HepG2 (cell line): ENCODE data around the gene USP1.

Source experiments
- CEBPZ ChIP-seq: IDR thresholded peaks from 2 replicates; pipeline ENCODE4 v1.6.1; 2012; ENCODE audit warnings: low read length, improper control_type of control experiment
- CTCF ChIP-seq: sonication (generic); formaldehyde crosslinking; IDR thresholded peaks from 2 replicates; pipeline ENCODE4 v1.5.0; 2020; ENCODE audit warnings: mild to moderate bottlenecking, missing genetic modification reagents, moderate library complexity
- EHMT2 ChIP-seq: fragments of 200-600 bp; sonication (generic); IDR thresholded peaks from 2 replicates; pipeline ENCODE4 v1.7.0; 2017; ENCODE audit warnings: antibody characterized with exemption, low read depth, low read length, borderline replicate concordance
- EZH2 ChIP-seq: conservative IDR thresholded peaks from 2 replicates; pipeline ENCODE4 v1.6.1; 2012; ENCODE audit warnings: mild to moderate bottlenecking, low read depth, low read length, moderate library complexity
- FOXA1 ChIP-seq, 2 experiments: fragments of 450-650 bp in 1 of 2; sonication (generic) in 1 of 2; formaldehyde crosslinking in 1 of 2; IDR thresholded peaks; 2 replicates each; pipeline versions ENCODE4 v1.4.0 to v1.6.1; 2016 to 2020; ENCODE audit warnings: missing genetic modification reagents in 1 of 2
- KAT8 ChIP-seq: IDR thresholded peaks from 2 replicates; pipeline ENCODE4 v1.6.1; 2016; ENCODE audit warnings: missing genetic modification reagents, missing compliant biosample characterization
- SETDB1 ChIP-seq: sonication (generic); formaldehyde crosslinking; IDR thresholded peaks from 2 replicates; pipeline ENCODE4 v1.5.1; 2020; ENCODE audit warnings: missing genetic modification reagents, mild to moderate bottlenecking, borderline replicate concordance
- SP1 ChIP-seq, 2 experiments: fragments of 450-650 bp in 1 of 2; sonication (generic) in 1 of 2; formaldehyde crosslinking in 1 of 2; IDR thresholded peaks; 2 replicates each; pipeline versions ENCODE4 v1.4.0 to v1.6.1; 2016 to 2020; ENCODE audit warnings: missing genetic modification reagents in 1 of 2
- TARDBP ChIP-seq: sonication (generic); formaldehyde crosslinking; IDR thresholded peaks from 2 replicates; pipeline ENCODE4 v1.8.0; 2022; ENCODE audit warnings: mild to moderate bottlenecking, missing genetic modification reagents
- ZBTB7A ChIP-seq: sonication (generic); formaldehyde crosslinking; IDR thresholded peaks from 2 replicates; pipeline ENCODE4 v1.8.0; 2022; ENCODE audit warnings: mild to moderate bottlenecking, missing genetic modification reagents
- ZNF263 ChIP-seq: sonication (generic); formaldehyde crosslinking; IDR thresholded peaks from 2 replicates; pipeline ENCODE4 v1.4.0; 2020; ENCODE audit warnings: missing genetic modification reagents
- TF ChIP-seq, protein P1 (sequence below), 2 experiments: IDR thresholded peaks; 2 replicates each; pipeline ENCODE4 v1.6.1; 2011 to 2012; ENCODE audit warnings: low read length in 2 of 2, borderline replicate concordance in 1 of 2, low read depth in 1 of 2, mild to moderate bottlenecking in 1 of 2, moderate library complexity in 1 of 2
- TF ChIP-seq, protein P2 (sequence below): sonication (generic); formaldehyde crosslinking; IDR thresholded peaks from 2 replicates; pipeline ENCODE4 v1.8.0; 2022; ENCODE audit warnings: low read depth, missing genetic modification reagents

DNA sequence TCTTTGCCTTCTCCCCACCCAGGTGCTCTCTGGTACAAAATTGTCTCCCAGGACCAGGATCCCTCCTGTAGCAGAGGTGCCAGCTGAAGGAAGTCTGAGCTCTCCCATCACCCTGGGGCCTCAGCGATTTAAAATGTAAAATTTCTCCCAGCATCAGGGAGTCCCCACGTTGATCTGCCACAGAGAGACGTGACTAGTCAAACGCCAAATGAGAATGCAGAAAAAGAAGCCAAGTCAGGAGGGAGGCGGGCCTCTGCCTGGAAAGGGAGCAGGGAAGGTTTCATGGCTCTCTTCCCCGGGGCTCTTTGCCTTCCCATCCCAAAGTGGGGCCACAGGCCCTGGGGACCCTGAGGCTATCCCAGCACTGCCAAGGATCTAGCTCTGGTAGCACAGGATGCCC is 40.0 kb upstream of the USP1 start:
- no peak for TF ChIP-seq SP1 (IDR thresholded peaks at IDR 0.05)
- no peak for TF ChIP-seq SP1 (CRISPR knock-in tag; IDR thresholded peaks at IDR 0.05)
- no peak for TF ChIP-seq TARDBP
- TF ChIP-seq ZBTB7A (CRISPR knock-in tag) = no peak
- TF ChIP-seq EZH2 = no peak
- TF ChIP-seq CEBPZ = no peak
- no peak for TF ChIP-seq EHMT2
- no peak for TF ChIP-seq KAT8 (CRISPR knock-in tag)
- no peak for TF ChIP-seq CTCF
- TF ChIP-seq FOXA1 (IDR thresholded peaks at IDR 0.05) = no peak
- TF ChIP-seq FOXA1 (CRISPR knock-in tag; IDR thresholded peaks at IDR 0.05) = no peak
- TF ChIP-seq ZNF263 = no peak
- no peak for TF ChIP-seq SETDB1 (CRISPR knock-in tag)
- TF ChIP-seq, protein P1, sequence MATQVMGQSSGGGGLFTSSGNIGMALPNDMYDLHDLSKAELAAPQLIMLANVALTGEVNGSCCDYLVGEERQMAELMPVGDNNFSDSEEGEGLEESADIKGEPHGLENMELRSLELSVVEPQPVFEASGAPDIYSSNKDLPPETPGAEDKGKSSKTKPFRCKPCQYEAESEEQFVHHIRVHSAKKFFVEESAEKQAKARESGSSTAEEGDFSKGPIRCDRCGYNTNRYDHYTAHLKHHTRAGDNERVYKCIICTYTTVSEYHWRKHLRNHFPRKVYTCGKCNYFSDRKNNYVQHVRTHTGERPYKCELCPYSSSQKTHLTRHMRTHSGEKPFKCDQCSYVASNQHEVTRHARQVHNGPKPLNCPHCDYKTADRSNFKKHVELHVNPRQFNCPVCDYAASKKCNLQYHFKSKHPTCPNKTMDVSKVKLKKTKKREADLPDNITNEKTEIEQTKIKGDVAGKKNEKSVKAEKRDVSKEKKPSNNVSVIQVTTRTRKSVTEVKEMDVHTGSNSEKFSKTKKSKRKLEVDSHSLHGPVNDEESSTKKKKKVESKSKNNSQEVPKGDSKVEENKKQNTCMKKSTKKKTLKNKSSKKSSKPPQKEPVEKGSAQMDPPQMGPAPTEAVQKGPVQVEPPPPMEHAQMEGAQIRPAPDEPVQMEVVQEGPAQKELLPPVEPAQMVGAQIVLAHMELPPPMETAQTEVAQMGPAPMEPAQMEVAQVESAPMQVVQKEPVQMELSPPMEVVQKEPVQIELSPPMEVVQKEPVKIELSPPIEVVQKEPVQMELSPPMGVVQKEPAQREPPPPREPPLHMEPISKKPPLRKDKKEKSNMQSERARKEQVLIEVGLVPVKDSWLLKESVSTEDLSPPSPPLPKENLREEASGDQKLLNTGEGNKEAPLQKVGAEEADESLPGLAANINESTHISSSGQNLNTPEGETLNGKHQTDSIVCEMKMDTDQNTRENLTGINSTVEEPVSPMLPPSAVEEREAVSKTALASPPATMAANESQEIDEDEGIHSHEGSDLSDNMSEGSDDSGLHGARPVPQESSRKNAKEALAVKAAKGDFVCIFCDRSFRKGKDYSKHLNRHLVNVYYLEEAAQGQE (IDR thresholded peaks at IDR 0.05; ENCODE audit: borderline replicate concordance in 1 of 2, low read depth in 1 of 2, low read length in 2 of 2) = no peak
- TF ChIP-seq, protein P2, sequence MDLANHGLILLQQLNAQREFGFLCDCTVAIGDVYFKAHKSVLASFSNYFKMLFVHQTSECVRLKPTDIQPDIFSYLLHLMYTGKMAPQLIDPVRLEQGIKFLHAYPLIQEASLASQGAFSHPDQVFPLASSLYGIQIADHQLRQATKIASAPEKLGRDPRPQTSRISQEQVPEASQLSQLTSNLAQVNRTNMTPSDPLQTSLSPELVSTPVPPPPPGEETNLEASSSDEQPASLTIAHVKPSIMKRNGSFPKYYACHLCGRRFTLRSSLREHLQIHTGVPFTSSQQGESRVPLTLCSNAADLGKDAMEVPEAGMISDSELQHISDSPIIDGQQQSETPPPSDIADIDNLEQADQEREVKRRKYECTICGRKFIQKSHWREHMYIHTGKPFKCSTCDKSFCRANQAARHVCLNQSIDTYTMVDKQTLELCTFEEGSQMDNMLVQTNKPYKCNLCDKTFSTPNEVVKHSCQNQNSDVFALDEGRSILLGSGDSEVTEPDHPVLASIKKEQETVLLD = no peak
